GM19025 (cell line): ENCODE data around the gene THAP5.

Experiments
- ATAC-seq: cut with Tn5 transposase; IDR thresholded peaks from one replicate; pipeline ENCODE4 v1.9.1; 2021; ENCODE audit warnings: mild to moderate bottlenecking, low read depth, moderate library complexity; ENCODE audit not compliant: unreplicated experiment

Gene THAP5, protein sequence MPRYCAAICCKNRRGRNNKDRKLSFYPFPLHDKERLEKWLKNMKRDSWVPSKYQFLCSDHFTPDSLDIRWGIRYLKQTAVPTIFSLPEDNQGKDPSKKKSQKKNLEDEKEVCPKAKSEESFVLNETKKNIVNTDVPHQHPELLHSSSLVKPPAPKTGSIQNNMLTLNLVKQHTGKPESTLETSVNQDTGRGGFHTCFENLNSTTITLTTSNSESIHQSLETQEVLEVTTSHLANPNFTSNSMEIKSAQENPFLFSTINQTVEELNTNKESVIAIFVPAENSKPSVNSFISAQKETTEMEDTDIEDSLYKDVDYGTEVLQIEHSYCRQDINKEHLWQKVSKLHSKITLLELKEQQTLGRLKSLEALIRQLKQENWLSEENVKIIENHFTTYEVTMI

GRCh38 chr7:108569381-108570145, at the start of gene THAP5, which contains the start of gene DNAJB9:
TSS of gene THAP5 (minus strand) at chr7:108569706. CDS start at chr7:108569569, 137 bp downstream.
TSS of gene DNAJB9 (plus strand) at chr7:108569874. CDS start at chr7:108571727, 1,853 bp downstream.
- ATAC-seq, result peak; percentile 92

- no peak for ATAC-seq
Observed at GRCh38 chr7:108618056-108618455, 48.5 kb upstream of the THAP5 start.

- ATAC-seq, result no peak
Observed at GRCh38 chr7:108614896-108615295, 45.4 kb upstream of the THAP5 start.

- no peak for ATAC-seq
Observed at GRCh38 chr7:108613949-108614381, 44.5 kb upstream of the THAP5 start.

DNA sequence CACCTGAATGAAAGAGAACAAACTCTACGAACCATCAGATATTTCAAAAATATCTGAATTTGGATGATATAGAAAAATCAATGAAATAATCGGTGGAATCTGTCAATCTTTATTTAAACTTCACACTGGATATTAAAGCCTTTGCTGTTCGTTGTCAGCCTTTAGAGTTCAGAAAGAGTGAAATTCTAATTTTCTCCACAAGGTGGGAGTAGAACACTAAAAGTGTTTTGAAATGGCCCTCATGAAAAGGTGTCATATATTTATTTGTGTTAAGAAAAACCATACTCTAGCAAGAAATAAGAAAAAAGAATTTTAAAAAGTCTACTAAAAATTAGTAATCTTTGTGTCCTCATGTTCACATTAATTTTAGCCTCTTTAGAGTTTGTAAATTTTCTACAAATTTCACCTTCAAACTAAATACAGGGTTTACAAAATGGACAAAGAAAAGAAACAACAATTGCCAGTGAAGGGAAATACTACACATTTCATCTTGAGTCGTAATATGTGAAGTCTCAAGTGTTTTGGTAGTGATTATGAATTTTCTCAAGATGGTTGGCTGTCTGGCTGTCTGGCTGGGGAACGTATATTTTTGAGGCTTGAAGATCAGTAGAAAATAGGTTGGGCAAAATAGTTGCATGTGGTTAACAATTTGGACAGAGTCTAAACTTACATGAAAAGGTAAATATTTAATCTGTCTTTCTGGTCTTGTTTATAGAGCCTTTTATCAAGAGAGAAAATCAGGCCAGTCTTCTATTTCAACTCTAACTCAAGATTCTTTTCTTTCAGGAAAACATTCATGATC, 43.8 kb upstream of the THAP5 start:
- ATAC-seq, result no peak

DNA sequence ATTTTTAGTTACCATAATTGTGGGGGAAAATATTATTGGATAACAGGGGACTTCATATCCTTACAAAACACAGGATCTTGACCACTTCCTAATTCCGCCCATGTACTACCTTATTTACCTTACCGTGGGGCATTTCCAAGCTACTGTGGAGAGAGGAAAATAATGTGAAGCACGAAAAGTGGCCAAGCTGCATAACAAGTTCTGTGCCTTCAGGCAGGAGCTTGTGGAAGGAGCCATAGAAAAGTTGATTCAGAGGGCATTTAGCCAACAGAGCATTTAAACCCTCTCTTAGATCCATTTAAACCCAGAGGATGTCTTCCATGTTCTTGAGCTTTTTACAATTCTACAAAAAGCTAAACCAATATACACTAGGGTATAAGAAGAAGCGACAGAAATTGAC, 41.8 kb upstream of the THAP5 start:
- ATAC-seq, result no peak

DNA sequence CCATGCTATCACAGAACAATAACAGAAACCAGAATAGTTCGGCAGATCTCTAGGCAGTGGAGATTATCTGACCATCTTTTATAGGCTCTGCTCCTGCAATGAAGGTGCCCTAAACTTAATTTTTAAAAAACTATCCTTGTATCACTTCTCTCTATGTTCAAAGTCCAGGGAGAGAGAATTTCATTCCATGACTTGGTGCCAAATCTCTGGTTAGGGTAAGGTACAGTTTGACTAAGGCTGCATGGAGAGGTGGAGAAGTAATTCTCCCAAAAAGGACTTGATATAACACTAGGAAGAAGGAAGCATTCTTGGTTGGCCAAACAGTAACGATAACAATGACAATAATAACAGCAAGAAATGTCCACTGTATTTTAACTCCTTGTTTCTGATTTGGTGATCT, 40.1 kb upstream of the THAP5 start:
- ATAC-seq, result no peak

GRCh38 chr7:108605559-108606201, 36.2 kb upstream of the THAP5 start:
- no peak for ATAC-seq

DNA sequence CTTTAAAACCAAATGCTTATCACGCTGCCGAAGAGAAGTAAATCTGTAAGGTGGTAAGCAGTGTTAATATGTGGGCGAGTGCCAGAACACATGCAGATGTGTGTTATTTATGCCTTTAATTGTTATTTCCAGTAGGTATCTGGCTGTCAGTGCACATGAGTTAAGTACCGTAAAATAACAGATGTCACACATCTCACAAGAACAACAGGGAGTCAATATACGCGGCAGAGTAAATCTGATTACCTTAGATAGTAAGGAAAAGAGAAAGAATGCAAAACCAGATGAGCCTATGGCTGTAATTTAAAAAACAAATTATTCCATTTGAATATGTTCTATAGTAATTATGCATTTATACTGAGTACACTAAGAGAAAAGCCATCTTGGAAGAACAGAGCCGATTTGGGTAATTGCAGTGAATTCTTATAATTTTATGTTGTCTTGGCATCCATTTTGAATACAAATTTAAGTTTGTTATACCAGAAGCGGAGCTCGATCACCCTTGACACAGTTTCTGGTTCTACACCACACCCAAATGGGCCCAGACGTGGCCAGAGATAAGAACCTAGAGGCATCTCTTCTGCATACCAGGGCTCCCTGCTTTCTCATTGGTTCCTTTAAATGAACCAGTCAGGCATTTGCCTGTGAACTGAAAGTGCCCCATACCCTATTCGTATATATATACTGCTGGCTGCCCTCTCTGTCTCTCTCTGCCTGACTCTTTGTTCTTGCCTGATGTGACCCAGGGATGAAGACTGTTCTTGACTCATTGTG, 35.0 kb upstream of the THAP5 start:
- ATAC-seq, result no peak

GRCh38 chr7:108603656-108604306, 34.3 kb upstream of the THAP5 start:
- ATAC-seq, result no peak

DNA sequence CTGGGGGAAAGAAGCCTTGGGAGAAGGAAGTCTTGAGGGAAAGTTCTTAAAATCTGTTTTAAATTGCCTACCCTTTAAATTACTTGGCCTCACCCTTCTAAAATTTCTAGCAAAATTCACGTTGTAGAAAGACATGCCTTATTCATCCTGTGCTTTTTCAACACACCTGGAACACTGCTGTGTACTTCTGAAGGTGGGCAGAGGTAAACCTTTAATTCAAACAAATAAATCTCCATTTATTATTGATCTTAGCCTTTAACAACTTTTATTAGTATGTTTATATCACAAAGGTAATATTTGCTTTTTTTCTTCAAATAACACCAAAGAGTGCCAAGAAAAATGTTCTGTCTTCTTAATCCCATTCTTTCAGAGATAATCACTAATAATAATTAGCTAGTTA, 30.9 kb upstream of the THAP5 start:
- ATAC-seq, result no peak

- ATAC-seq, result no peak
Observed at GRCh38 chr7:108598914-108599580, 29.5 kb upstream of the THAP5 start.

- no peak for ATAC-seq
Observed at GRCh38 chr7:108598153-108598552, 28.6 kb upstream of the THAP5 start.

GRCh38 chr7:108596560-108596959, 27.1 kb upstream of the THAP5 start:
- no peak for ATAC-seq

GRCh38 chr7:108592646-108593201, 23.2 kb upstream of the THAP5 start:
- no peak for ATAC-seq

DNA sequence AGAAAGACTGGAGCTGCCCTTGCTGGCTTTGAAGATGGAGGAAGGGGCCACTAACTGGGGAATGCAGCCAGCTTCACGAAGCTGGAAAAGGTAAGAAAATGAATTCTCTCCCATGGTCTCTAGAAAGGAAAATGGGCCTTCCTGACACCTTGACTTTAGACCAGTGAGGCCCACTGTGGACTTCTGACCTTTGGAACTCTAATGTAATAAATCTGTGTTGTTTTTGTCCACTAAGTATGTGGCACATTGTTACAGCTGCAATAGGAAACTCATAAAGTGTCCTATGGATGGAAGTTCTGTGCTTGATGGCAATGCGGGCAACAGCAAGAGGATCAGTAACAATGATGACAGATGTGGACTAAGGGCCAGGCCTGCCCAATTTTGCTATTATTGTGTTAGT, 21.1 kb upstream of the THAP5 start:
- ATAC-seq, result no peak

- ATAC-seq, result no peak
Observed at GRCh38 chr7:108589874-108590273, 20.4 kb upstream of the THAP5 start.

DNA sequence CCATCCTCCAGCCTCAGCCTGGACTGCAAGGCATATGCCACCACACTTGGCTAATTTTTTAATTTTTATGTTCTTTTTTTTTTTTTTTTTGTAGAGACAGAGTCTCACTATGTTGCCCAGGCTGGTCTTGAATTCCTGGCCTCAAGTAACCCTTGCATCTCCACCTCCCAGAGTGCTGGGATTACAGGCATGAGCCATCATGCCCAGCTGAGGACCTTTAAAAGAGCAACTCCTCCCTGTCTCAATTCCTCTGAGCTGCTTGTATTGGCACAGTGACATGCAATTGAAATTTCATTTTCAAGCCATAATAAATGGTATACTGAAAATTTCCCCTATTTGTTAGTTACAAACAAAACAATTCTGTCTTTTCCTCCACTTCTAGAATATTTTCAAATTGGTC, 19.7 kb upstream of the THAP5 start:
- no peak for ATAC-seq
